Measurements from ENCODE around the gene RANBP10.

Gene RANBP10

GRCh38 chr16:67733734-67734470 lies 72.5 kb downstream of the RANBP10 start:
- FAIRE-seq (no peak), DNase-seq (ENCODE audit: insufficient read length, low spot score) (peak; percentile 39)
- TF ChIP-seq CTCF (IDR thresholded peaks at IDR 0.05; ENCODE audit: insufficient read depth, missing control alignments): no peak

DNA sequence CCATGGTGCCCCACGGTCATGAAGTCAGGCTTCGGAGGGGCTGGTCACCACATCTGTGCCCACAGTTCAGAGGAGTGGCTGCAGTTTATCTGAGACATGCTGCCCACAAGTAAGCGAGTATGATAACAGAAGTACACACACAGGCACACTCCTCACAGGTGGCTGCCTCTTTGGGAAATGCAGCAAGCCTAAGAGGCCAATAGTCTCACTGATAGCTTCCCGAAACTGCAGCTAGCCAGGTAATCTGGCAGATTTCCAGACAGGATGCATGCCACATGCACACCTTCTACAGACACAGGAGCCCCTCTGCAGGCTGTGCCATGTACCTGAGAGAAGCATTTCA lies 74.6 kb downstream of the RANBP10 start:
- DNase-seq (ENCODE audit: insufficient read length, low spot score) (no peak), FAIRE-seq (no peak)
- TF ChIP-seq CTCF (IDR thresholded peaks at IDR 0.05; ENCODE audit: insufficient read depth, missing control alignments): no peak

GRCh38 chr16:67731071-67731752 lies 75.1 kb downstream of the RANBP10 start:
- DNase-seq (ENCODE audit: insufficient read length, low spot score) (no peak), FAIRE-seq (no peak)
- no peak for TF ChIP-seq CTCF (IDR thresholded peaks at IDR 0.05; ENCODE audit: insufficient read depth, missing control alignments)

- DNase-seq (ENCODE audit: insufficient read length, low spot score): no peak
- no peak for FAIRE-seq
- TF ChIP-seq CTCF (IDR thresholded peaks at IDR 0.05; ENCODE audit: insufficient read depth, missing control alignments): no peak
Measured at GRCh38 chr16:67730326-67730725, 76.0 kb downstream of the RANBP10 start.

DNA sequence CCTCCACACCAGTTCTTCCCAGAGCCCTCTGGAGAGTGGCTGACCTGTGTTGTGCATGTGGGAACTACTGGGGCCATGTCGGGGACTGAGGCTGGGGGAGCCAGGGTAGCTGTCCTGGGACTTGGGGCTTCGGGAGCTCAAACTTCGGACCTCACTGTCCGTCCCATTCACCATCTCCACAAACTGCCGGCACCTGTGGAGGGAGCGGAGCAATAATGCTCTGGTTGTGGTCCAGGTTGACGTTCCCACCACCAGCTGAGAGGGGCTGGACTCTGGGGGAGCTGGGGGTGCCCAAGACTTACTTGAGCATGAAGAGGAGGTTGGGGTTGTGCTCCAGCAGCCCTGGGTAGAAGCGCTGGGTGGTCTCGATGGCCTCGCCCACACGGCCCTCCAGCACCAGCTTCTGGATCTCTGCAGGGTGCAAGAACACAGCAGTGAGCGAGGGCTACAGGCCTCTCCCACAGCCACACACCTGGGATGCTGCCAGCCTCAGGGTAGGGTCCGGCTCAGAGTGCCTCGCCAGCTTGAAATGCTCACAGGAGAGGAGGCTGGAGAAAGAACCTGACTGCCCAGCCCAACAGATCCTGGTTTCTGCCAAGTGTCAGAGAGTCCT lies 76.6 kb downstream of the RANBP10 start:
- no peak for TF ChIP-seq CTCF (IDR thresholded peaks at IDR 0.05; ENCODE audit: insufficient read depth, missing control alignments)
- FAIRE-seq: no peak
- no peak for DNase-seq (ENCODE audit: insufficient read length, low spot score)

- FAIRE-seq: no peak
- no peak for DNase-seq (ENCODE audit: insufficient read length, low spot score)
Measured at GRCh38 chr16:67727521-67728485, 78.6 kb downstream of the RANBP10 start.

More at GRCh38 chr16:67727521-67728485, 78.6 kb downstream of the RANBP10 start:
- TF ChIP-seq CTCF (IDR thresholded peaks at IDR 0.05; ENCODE audit: insufficient read depth, missing control alignments): no peak
